Gastrocnemius medialis (tissue), 4 donors: Measurements from ENCODE around the gene SLCO4A1.

Experiments
- POLR2A ChIP-seq, 2 donors: fragments of 450-650 bp; IDR thresholded peaks; one replicate each; pipeline ENCODE4 v1.6.1; 2017; ENCODE audit warnings: antibody characterized with exemption in 2 of 2, mild to moderate bottlenecking in 2 of 2, moderate library complexity in 2 of 2
- TF ChIP-seq, protein P1 (sequence below), 5 experiments: fragments of 450-650 bp in 3 of 5; fragments of 200-600 bp in 2 of 5; sonication (generic) in 2 of 5; IDR thresholded peaks in 4 of 5; conservative IDR thresholded peaks in 1 of 5; 1 replicate in 4 of 5; 2 replicates in 1 of 5; pipeline ENCODE4 v1.5.1; 2016 to 2019; ENCODE audit warnings: antibody characterized with exemption in 5 of 5, mild to moderate bottlenecking in 3 of 5, moderate library complexity in 3 of 5

DNA sequence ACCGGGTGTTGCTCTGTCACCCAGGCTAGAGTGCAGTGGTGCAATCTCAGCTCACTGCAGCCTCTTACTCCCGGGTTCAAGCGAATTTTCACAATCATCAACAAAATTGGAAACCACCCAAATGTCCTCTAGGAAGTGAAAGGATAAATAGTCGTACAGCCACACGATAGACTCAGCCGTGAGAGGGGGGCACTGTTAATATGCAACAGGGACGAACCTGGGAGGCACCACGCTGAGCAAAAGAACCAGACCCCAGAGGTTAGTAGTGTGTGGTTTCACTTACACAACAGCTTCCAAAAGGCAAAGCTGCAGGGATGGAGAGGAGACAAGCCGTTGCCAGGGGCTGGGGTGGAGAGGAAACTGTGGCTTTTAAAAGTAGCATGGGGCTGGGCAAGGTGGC is 36.2 kb downstream of the SLCO4A1 start:
- TF ChIP-seq, protein P1, sequence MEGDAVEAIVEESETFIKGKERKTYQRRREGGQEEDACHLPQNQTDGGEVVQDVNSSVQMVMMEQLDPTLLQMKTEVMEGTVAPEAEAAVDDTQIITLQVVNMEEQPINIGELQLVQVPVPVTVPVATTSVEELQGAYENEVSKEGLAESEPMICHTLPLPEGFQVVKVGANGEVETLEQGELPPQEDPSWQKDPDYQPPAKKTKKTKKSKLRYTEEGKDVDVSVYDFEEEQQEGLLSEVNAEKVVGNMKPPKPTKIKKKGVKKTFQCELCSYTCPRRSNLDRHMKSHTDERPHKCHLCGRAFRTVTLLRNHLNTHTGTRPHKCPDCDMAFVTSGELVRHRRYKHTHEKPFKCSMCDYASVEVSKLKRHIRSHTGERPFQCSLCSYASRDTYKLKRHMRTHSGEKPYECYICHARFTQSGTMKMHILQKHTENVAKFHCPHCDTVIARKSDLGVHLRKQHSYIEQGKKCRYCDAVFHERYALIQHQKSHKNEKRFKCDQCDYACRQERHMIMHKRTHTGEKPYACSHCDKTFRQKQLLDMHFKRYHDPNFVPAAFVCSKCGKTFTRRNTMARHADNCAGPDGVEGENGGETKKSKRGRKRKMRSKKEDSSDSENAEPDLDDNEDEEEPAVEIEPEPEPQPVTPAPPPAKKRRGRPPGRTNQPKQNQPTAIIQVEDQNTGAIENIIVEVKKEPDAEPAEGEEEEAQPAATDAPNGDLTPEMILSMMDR (IDR thresholded peaks at IDR 0.05 in 4 of 5, conservative IDR thresholded peaks at IDR 0.05 in 1 of 5): no peak
- TF ChIP-seq POLR2A (IDR thresholded peaks at IDR 0.05): no peak
